Suprapubic skin (tissue), 3 donors: ENCODE measurements around the gene WDR73.

Experiments used
- EP300 ChIP-seq: sonication (generic); formaldehyde crosslinking; IDR thresholded peaks from one replicate; pipeline ENCODE4 v1.6.1; 2017; ENCODE audit warnings: antibody characterized with exemption
- POLR2A ChIP-seq, 2 donors: fragments of 450-650 bp; IDR thresholded peaks; one replicate each; pipeline ENCODE4 v1.6.1; 2017; ENCODE audit warnings: antibody characterized with exemption in 2 of 2, mild to moderate bottlenecking in 2 of 2, moderate library complexity in 2 of 2
- TF ChIP-seq, protein P1 (sequence below), 2 donors: fragments of 200-600 bp in 1 of 2; fragments of 450-650 bp in 1 of 2; sonication (generic) in 1 of 2; IDR thresholded peaks; one replicate each; pipeline ENCODE4 v1.5.1; 2016 to 2019; ENCODE audit warnings: antibody characterized with exemption in 2 of 2, mild to moderate bottlenecking in 1 of 2, moderate library complexity in 1 of 2

DNA sequence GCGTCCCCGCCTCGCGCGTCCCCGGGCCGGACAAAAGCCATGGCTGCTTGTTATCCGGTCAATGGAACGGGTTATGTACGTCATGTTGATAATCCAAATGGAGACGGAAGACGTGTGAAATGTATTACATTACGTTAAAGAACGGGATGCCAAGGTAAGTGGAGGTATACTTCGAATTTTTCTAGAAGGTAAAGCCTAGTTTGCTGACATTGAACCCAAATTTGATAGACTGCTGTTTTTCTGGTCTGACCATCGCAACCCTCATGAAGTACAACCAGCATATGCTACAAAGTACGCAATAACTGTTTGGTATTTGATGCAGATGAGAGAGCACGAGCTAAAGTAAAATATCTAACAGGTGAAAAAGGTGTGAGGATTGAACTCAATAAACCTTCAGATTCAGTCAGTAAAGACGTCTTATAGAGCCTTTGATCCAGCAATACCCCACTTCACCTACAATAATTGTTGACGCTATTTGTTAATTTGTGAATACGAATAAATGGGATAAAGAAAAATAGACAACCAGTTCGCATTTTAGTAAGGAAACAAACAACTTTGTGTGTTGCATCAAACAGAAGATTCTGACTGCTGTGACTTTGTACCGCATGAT, 19.8 kb downstream of the WDR73 start:
- TF ChIP-seq, protein P1, sequence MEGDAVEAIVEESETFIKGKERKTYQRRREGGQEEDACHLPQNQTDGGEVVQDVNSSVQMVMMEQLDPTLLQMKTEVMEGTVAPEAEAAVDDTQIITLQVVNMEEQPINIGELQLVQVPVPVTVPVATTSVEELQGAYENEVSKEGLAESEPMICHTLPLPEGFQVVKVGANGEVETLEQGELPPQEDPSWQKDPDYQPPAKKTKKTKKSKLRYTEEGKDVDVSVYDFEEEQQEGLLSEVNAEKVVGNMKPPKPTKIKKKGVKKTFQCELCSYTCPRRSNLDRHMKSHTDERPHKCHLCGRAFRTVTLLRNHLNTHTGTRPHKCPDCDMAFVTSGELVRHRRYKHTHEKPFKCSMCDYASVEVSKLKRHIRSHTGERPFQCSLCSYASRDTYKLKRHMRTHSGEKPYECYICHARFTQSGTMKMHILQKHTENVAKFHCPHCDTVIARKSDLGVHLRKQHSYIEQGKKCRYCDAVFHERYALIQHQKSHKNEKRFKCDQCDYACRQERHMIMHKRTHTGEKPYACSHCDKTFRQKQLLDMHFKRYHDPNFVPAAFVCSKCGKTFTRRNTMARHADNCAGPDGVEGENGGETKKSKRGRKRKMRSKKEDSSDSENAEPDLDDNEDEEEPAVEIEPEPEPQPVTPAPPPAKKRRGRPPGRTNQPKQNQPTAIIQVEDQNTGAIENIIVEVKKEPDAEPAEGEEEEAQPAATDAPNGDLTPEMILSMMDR (IDR thresholded peaks at IDR 0.05) = no peak
- TF ChIP-seq POLR2A (IDR thresholded peaks at IDR 0.05) (no peak), EP300 (no peak)
